ENCODE data around the gene PDE4D. TPM values are rescaled to one million over a fixed set of nuclear protein-coding genes. Genes with fewer than 3 reads are reported as not detected.
A peak's percentile ranks its signal among the peaks of the same experiment; 100 is the strongest.

PDE4D gene
- polyA plus RNA-seq, 6 donors from 2014 or later, result 4.1 to 20.0 (median 12.9) TPM

DNA sequence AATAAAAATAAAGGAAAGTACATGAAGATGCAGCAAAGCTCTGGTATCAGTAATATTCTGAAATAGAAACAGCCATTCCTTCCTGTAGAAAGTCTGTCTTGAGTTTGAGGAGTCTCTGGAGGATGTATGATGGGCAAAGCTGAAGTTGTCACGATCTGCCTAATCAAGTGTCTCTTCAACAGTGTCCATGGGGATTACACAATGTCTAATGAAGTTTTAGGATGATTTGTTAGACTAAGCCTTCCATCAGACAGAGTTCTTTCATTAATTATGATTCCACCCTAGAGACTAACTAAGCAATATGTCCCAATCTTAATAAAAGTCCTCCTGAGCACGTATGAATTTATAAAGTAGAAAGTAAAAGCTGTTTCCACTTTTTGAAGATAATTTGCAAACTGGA, 26.9 kb downstream of the PDE4D start:
- ATAC-seq (ENCODE audit: low read depth in 2 of 2) (no peak), DNase-seq (no peak)
- Mint-ChIP-seq H3K36me3 (no peaks in the 10 kb centered on the region), H3K4me3 (no peak overlapping the region), H3K27ac (no peak overlapping the region), H3K9me3 (no peaks in the 10 kb centered on the region), H3K4me1 (peaks cover 0 to 3% (median 0%) of the 10 kb centered on the region in 3 donors), H3K27me3 (no peaks in the 10 kb centered on the region)

DNA sequence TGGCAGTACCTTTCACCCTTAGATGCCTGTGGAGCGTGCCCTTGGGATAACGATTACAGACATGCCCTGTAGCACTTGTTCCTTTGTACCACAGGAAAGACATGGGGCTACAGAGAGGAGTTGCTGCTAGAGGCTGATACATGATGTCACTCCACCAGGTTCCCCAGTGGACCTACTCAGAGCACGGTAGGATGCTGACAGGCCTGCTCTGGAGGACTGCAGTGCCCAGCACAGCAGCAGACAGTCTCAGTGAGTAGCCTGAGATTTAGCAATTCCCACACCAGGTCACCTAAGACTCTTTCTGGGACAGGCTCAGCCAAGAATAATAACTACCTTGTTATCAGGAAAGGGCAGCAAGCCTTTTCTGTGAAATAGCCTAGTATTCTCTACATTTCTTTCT, 28.8 kb downstream of the PDE4D start:
- Mint-ChIP-seq H3K4me1 (peaks cover 0 to 3% (median 0%) of the 10 kb centered on the region in 3 donors), H3K4me3 (no peak overlapping the region), H3K36me3 (no peaks in the 10 kb centered on the region), H3K27ac (no peak overlapping the region), H3K27me3 (no peaks in the 10 kb centered on the region), H3K9me3 (no peaks in the 10 kb centered on the region)
- ATAC-seq (ENCODE audit: low read depth in 2 of 2) (no peak), DNase-seq (no peak)

- H3K27me3 Mint-ChIP-seq, result no peaks in the 10 kb centered on the region
- DNase-seq, result no peak
These were observed 29.7 kb downstream of the PDE4D start for GRCh38 chr5:59863777-59864176.

GRCh38 chr5:59856358-59856757, 37.2 kb downstream of the PDE4D start:
- Mint-ChIP-seq H3K36me3 (no peaks in the 10 kb centered on the region), H3K9me3 (no peaks in the 10 kb centered on the region), H3K27ac (no peak overlapping the region), H3K27me3 (peaks cover 0 to 6% (median 0%) of the 10 kb centered on the region in 3 donors), H3K4me1 (no peaks in the 10 kb centered on the region), H3K4me3 (no peak overlapping the region)
- ATAC-seq (ENCODE audit: low read depth in 2 of 2) (no peak), DNase-seq (no peak)

More at GRCh38 chr5:59863777-59864176, 29.7 kb downstream of the PDE4D start:
- Mint-ChIP-seq H3K9me3 (no peaks in the 10 kb centered on the region), H3K4me3 (no peak overlapping the region), H3K4me1 (peaks cover 0 to 3% (median 0%) of the 10 kb centered on the region in 3 donors), H3K36me3 (no peaks in the 10 kb centered on the region), H3K27ac (no peak overlapping the region)
- ATAC-seq (ENCODE audit: low read depth in 2 of 2), result no peak

- ATAC-seq (ENCODE audit: low read depth in 2 of 2) (no peak), DNase-seq (no peak)
- H3K4me3 Mint-ChIP-seq, result no peak overlapping the region
- no peaks in the 10 kb centered on the region for H3K9me3 Mint-ChIP-seq
- no peak overlapping the region for H3K27ac Mint-ChIP-seq
- H3K27me3 Mint-ChIP-seq, result no peaks in the 10 kb centered on the region
- no peaks in the 10 kb centered on the region for H3K36me3 Mint-ChIP-seq
- no peaks in the 10 kb centered on the region for H3K4me1 Mint-ChIP-seq
These were observed 42.8 kb downstream of the PDE4D start for GRCh38 chr5:59850766-59851165.

- DNase-seq (no peak), ATAC-seq (ENCODE audit: low read depth in 2 of 2) (no peak)
- no peak overlapping the region for H3K4me3 Mint-ChIP-seq
- no peak overlapping the region for H3K27ac Mint-ChIP-seq
- no peaks in the 10 kb centered on the region for H3K36me3 Mint-ChIP-seq
- H3K9me3 Mint-ChIP-seq, result no peaks in the 10 kb centered on the region
- no peaks in the 10 kb centered on the region for H3K4me1 Mint-ChIP-seq
- no peaks in the 10 kb centered on the region for H3K27me3 Mint-ChIP-seq
These were observed 45.9 kb downstream of the PDE4D start for GRCh38 chr5:59847586-59847985.

DNA sequence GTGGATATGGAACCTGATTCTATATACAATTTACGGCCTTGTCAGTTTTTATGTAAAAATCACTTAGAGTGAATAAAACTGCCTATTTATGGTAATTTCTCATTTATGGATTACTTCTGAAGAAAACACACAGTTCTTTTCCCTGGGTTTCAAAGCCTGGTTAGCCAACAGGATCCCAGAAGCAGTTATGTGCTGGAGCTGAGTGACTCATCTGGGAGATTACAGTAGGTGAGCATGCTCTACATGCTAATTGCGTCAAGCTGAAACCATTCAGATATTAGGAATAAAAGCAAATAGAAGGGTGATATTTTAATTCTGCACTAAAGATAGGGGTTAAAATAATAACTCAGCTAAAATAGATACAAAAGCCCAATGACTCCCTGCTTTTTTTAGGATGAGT, 47.8 kb downstream of the PDE4D start:
- ATAC-seq (ENCODE audit: low read depth in 2 of 2) (no peak), DNase-seq (no peak)
- H3K9me3 Mint-ChIP-seq, result no peaks in the 10 kb centered on the region
- no peak overlapping the region for H3K4me3 Mint-ChIP-seq
- H3K27ac Mint-ChIP-seq, result no peak overlapping the region
- H3K36me3 Mint-ChIP-seq, result no peaks in the 10 kb centered on the region
- no peaks in the 10 kb centered on the region for H3K4me1 Mint-ChIP-seq
- H3K27me3 Mint-ChIP-seq, result peaks cover 0 to 6% (median 6%) of the 10 kb centered on the region in 3 donors

DNA sequence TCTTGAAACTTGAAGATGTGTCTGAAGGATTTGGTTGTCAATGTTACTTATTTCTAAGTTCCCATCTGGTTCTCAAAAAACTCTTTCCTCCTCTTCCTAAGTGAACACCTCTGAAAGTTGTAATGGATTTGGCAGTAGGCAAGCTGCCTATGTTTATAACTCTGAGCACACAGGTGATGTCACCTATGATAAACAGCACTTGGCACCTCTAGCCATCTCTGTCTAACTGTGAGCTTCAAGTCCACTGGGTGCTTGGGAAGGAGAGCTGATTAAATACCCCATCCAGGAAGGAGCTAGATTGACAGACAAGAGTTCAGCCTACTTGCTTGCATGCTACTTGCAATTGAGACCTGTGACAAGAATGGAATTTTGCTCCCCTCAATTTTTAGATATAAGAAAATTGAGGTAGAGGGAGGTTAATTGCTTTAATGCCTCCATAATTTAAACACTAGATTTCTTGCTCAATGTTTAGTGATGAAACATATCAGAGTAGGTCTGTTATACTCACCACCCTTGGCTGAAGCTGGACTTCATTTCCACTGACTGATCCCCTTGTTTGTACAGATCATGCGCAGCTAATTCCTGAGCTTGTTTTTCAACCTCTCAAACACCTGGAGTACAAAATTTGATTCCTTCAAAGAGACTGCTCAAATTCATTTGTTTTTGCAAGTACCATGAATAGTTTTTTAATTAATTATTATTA, 49.9 kb downstream of the PDE4D start:
- H3K27me3 Mint-ChIP-seq, result peaks cover 0 to 6% (median 6%) of the 10 kb centered on the region in 3 donors
- H3K9me3 Mint-ChIP-seq, result no peaks in the 10 kb centered on the region
- H3K36me3 Mint-ChIP-seq, result no peaks in the 10 kb centered on the region

DNA sequence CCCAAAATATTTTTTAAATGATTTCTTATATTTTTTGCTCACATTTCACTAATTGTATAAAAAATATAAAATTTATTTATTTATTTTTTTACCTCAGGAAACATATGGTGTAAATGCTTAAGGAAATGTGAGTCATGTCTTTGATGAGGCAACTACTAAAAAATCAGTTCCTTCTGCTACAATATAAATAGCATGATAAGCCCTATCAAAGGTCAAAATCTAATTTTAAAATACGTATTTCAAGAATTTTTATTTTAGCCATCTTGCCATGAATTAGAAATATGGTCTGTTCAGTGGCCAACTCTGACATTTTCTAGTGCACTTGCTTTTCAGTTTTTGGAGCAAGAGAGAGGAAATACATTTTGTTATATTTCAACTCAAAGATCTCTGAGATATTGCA, 50.5 kb downstream of the PDE4D start:
- DNase-seq, result no peak
- Mint-ChIP-seq H3K9me3 (no peaks in the 10 kb centered on the region), H3K27me3 (peaks cover 0 to 6% (median 6%) of the 10 kb centered on the region in 3 donors), H3K36me3 (no peaks in the 10 kb centered on the region), H3K4me1 (no peaks in the 10 kb centered on the region), H3K27ac (no peak overlapping the region), H3K4me3 (no peak overlapping the region)
- ATAC-seq (ENCODE audit: low read depth in 2 of 2), result no peak

More for the DNA sequence above, 49.9 kb downstream of the PDE4D start:
- no peaks in the 10 kb centered on the region for H3K4me1 Mint-ChIP-seq
- no peak overlapping the region for H3K4me3 Mint-ChIP-seq
- DNase-seq (no peak), ATAC-seq (ENCODE audit: low read depth in 2 of 2) (no peak)
- peak overlapping the region in 1 of 6 donors; percentile 69 for H3K27ac Mint-ChIP-seq

DNA sequence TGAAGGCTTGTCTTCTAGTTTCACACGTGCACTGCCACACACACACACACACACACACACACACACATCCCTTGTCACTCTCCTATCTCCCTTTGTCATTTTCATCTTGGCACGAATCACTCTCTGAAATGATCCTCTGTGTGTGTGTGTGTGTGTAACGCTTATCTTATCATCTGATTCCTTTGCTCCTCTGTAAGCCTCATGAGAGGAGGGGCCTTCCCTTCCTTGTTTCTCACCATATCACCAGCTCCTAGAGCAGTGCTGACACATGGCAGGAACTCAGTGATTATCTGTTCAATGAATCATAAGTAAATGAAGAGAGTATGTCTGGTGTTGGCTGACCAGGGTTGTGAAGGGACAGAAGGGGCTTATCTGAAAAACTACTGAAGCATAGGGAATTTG, 53.3 kb downstream of the PDE4D start:
- Mint-ChIP-seq H3K27ac (no peak overlapping the region), H3K4me1 (no peaks in the 10 kb centered on the region), H3K9me3 (peaks cover 0 to 3% (median 0%) of the 10 kb centered on the region in 7 donors), H3K4me3 (no peak overlapping the region), H3K36me3 (no peaks in the 10 kb centered on the region), H3K27me3 (peaks cover 0 to 6% (median 6%) of the 10 kb centered on the region in 3 donors)
- DNase-seq (no peak), ATAC-seq (ENCODE audit: low read depth in 2 of 2) (no peak)

GRCh38 chr5:59838989-59839388, 54.5 kb downstream of the PDE4D start:
- no peaks in the 10 kb centered on the region for H3K4me1 Mint-ChIP-seq
- peaks cover 0 to 6% (median 6%) of the 10 kb centered on the region in 3 donors for H3K27me3 Mint-ChIP-seq
- DNase-seq, result no peak
- no peaks in the 10 kb centered on the region for H3K36me3 Mint-ChIP-seq
- no peak for ATAC-seq (ENCODE audit: low read depth in 2 of 2)
- H3K4me3 Mint-ChIP-seq, result no peak overlapping the region
- peaks cover 0 to 3% (median 0%) of the 10 kb centered on the region in 7 donors for H3K9me3 Mint-ChIP-seq
- no peak overlapping the region for H3K27ac Mint-ChIP-seq

GRCh38 chr5:59838067-59838466, 55.5 kb downstream of the PDE4D start:
- ATAC-seq (ENCODE audit: low read depth in 2 of 2) (no peak), DNase-seq (no peak)
- Mint-ChIP-seq H3K4me3 (no peak overlapping the region), H3K4me1 (no peaks in the 10 kb centered on the region), H3K27ac (no peak overlapping the region), H3K27me3 (peaks cover 0 to 6% (median 6%) of the 10 kb centered on the region in 3 donors), H3K9me3 (peaks cover 0 to 3% (median 0%) of the 10 kb centered on the region in 7 donors), H3K36me3 (no peaks in the 10 kb centered on the region)

DNA sequence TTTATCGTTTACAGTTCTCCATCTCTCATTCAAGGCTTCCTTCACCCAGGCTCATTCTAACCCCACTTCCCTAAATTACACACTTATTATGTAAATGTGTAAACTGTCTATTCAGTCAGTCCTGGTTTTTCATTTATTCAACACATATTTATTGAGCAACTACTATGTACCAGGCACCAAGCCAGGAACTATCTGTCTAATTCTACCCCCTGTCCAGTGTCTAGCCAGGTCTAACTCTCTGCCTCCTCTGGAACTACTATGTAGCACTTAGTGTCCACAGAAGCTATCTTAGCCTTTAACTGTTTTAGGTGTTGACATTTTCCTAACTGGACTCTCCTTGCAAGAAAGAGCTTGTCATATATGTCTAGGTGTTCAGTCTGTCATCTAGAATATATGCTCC, 56.5 kb downstream of the PDE4D start:
- Mint-ChIP-seq H3K9me3 (peaks cover 0 to 3% (median 0%) of the 10 kb centered on the region in 7 donors), H3K36me3 (no peaks in the 10 kb centered on the region), H3K27ac (no peak overlapping the region), H3K4me1 (no peaks in the 10 kb centered on the region), H3K4me3 (no peak overlapping the region), H3K27me3 (peaks cover 0 to 6% (median 5%) of the 10 kb centered on the region in 3 donors)
- DNase-seq, result no peak
- no peak for ATAC-seq (ENCODE audit: low read depth in 2 of 2)

DNA sequence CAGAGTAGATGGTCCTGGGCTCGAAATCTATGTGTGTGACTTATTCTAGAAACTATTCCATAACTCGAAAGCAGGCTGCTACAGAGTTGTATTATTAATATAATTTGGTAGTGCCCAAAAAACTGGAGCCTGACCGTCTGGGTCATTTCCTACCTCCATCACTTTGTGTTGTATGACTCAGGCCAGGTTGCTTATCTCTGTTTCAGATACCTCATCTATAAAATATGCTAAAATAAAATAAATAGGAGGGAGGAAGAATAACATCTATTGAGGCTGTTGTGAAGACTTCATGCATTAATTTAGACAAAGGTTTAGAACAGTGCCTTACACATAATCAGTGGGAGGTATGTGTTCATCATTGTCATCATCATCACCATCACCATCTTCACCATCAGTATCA, 57.7 kb downstream of the PDE4D start:
- ATAC-seq (ENCODE audit: low read depth in 2 of 2) (no peak), DNase-seq (no peak)
- Mint-ChIP-seq H3K4me3 (no peak overlapping the region), H3K9me3 (peaks cover 0 to 3% (median 0%) of the 10 kb centered on the region in 7 donors), H3K27me3 (no peaks in the 10 kb centered on the region), H3K4me1 (no peaks in the 10 kb centered on the region), H3K27ac (no peak overlapping the region), H3K36me3 (no peaks in the 10 kb centered on the region)

All from naive B cell (primary cell).